KMS-11 (cell line): Measurements from ENCODE around the gene ANK3.

Experiments used
- H2AFZ ChIP-seq: fragments of 200-600 bp; sonication (generic); 2 replicates; pipeline ENCODE4 v1.6.1; 2016; ENCODE audit warnings: antibody characterized with exemption, mixed run types, low read depth
- H3K27ac ChIP-seq: fragments of 200-600 bp; sonication (generic); 2 replicates; pipeline ENCODE4 v1.6.1; 2016; ENCODE audit warnings: mild to moderate bottlenecking, mixed run types
- H3K27me3 ChIP-seq: fragments of 200-600 bp; sonication (generic); 2 replicates; pipeline ENCODE4 v1.6.1; 2017; ENCODE audit warnings: mild to moderate bottlenecking, low read depth, mixed run types, moderate library complexity; ENCODE audit not compliant: insufficient read depth
- H3K36me3 ChIP-seq: fragments of 200-600 bp; sonication (generic); 2 replicates; pipeline ENCODE4 v1.6.1; 2017; ENCODE audit warnings: mild to moderate bottlenecking, mixed run types; ENCODE audit not compliant: insufficient read depth
- H3K4me1 ChIP-seq: fragments of 200-600 bp; sonication (generic); 2 replicates; pipeline ENCODE4 v1.6.1; 2016; ENCODE audit warnings: mild to moderate bottlenecking, low read depth, mixed run types; ENCODE audit not compliant: poor library complexity, severe bottlenecking
- H3K4me2 ChIP-seq: fragments of 200-600 bp; sonication (generic); 2 replicates; pipeline ENCODE4 v1.7.0; 2016; ENCODE audit warnings: mild to moderate bottlenecking, mixed run types
- H3K4me3 ChIP-seq: fragments of 200-600 bp; sonication (generic); IDR thresholded peaks from 2 replicates; pipeline ENCODE4 v1.6.1; 2017; ENCODE audit warnings: low read depth, low read length, mixed read lengths; ENCODE audit not compliant: insufficient read depth
- H3K79me2 ChIP-seq: fragments of 200-600 bp; sonication (generic); 2 replicates; pipeline ENCODE4 v1.6.1; 2016; ENCODE audit warnings: low read depth, mixed run types; ENCODE audit not compliant: insufficient read depth
- H3K9ac ChIP-seq: fragments of 200-600 bp; sonication (generic); 2 replicates; pipeline ENCODE4 v1.6.1; 2016; ENCODE audit warnings: mild to moderate bottlenecking, mixed run types
- H4K20me1 ChIP-seq: fragments of 200-600 bp; sonication (generic); 2 replicates; pipeline ENCODE4 v1.6.1; 2016; ENCODE audit warnings: mild to moderate bottlenecking, mixed run types; ENCODE audit not compliant: insufficient read depth
- CTCF ChIP-seq: fragments of 200-600 bp; sonication (generic); conservative IDR thresholded peaks from 2 replicates; pipeline ENCODE4 v1.6.1; 2017; ENCODE audit warnings: low read depth, mild to moderate bottlenecking, antibody characterized with exemption, low read length, moderate library complexity, mixed read lengths

ANK3 gene

GRCh38 chr10:60375293-60376004 is 14.2 kb downstream of the ANK3 start:
- Histone ChIP-seq H3K4me2 (no peak overlapping the region), H3K79me2 (peaks cover 99% of the 10 kb centered on the region), H3K4me1 (peaks cover 37% of the 10 kb centered on the region), H4K20me1 (peaks cover 70% of the 10 kb centered on the region), H3K9ac (no peak overlapping the region), H3K4me3 (no peak overlapping the region), H3K27ac (no peak overlapping the region), H3K36me3 (no peaks in the 10 kb centered on the region; the same call in 1 of the 2 replicates), H2AFZ (no peak overlapping the region), H3K27me3 (no peaks in the 10 kb centered on the region)
- no peak for TF ChIP-seq CTCF

- Histone ChIP-seq H3K9ac (no peak overlapping the region), H3K4me2 (no peak overlapping the region), H3K27ac (no peak overlapping the region), H3K4me3 (no peak overlapping the region), H3K79me2 (peaks cover 99% of the 10 kb centered on the region), H4K20me1 (peaks cover 66% of the 10 kb centered on the region), H2AFZ (no peak overlapping the region), H3K36me3 (no peaks in the 10 kb centered on the region; the same call in 1 of the 2 replicates), H3K4me1 (peaks cover 31% of the 10 kb centered on the region), H3K27me3 (no peaks in the 10 kb centered on the region)
- no peak for TF ChIP-seq CTCF
Observed at GRCh38 chr10:60374836-60375235, 14.8 kb downstream of the ANK3 start.

GRCh38 chr10:60372436-60372835 is 17.2 kb downstream of the ANK3 start:
- TF ChIP-seq CTCF: no peak

GRCh38 chr10:60369547-60369930 is 20.1 kb downstream of the ANK3 start:
- no peaks in the 10 kb centered on the region for H3K36me3 ChIP-seq

More at GRCh38 chr10:60372436-60372835, 17.2 kb downstream of the ANK3 start:
- Histone ChIP-seq H3K36me3 (no peaks in the 10 kb centered on the region), H3K27ac (no peak overlapping the region), H3K4me3 (no peak overlapping the region), H3K27me3 (no peaks in the 10 kb centered on the region), H3K4me2 (no peak overlapping the region), H3K4me1 (peaks cover 9% of the 10 kb centered on the region), H3K79me2 (peaks cover 99% of the 10 kb centered on the region), H3K9ac (no peak overlapping the region), H2AFZ (no peak overlapping the region), H4K20me1 (peaks cover 71% of the 10 kb centered on the region)

More at GRCh38 chr10:60369547-60369930, 20.1 kb downstream of the ANK3 start:
- H3K4me2 ChIP-seq: no peak overlapping the region
- H3K27ac ChIP-seq: no peak overlapping the region
- no peaks in the 10 kb centered on the region for H3K27me3 ChIP-seq
- H3K4me3 ChIP-seq: no peak overlapping the region
- TF ChIP-seq CTCF: no peak
- H2AFZ ChIP-seq: no peak overlapping the region
- peaks cover 64% of the 10 kb centered on the region for H4K20me1 ChIP-seq
- peaks cover 14% of the 10 kb centered on the region for H3K4me1 ChIP-seq
- peaks cover 99% of the 10 kb centered on the region for H3K79me2 ChIP-seq
- H3K9ac ChIP-seq: no peak overlapping the region
